Measurements from ENCODE around the gene PIK3IP1. TPM values are rescaled to one million over a fixed set of nuclear protein-coding genes. Genes with fewer than 3 reads are reported as not detected.
"Not testable (repeated sequence)": the region's sequence is repeated elsewhere in the genome, so short reads cannot be mapped to it uniquely, and the experiment has no call there.

PIK3IP1 gene
- total and polyA plus RNA-seq, 2 experiments from 2014 or later = 22.2 to 22.4 TPM

GRCh38 chr22:31241200-31241599 is 51.1 kb downstream of the PIK3IP1 start:
- DNase-seq (ENCODE audit: low spot score) = peak; percentile 61
- Histone ChIP-seq H3K4me3 (no peak overlapping the region), H3K4me1 (ENCODE audit: insufficient read depth) (peaks cover 51% of the 10 kb centered on the region), H3K36me3 (replicated peaks; ENCODE audit: insufficient read depth, low read depth) (no peaks in the 10 kb centered on the region), H3K4me2 (peak overlapping the region; percentile 30), H3K27ac (peak overlapping the region; percentile 80), H3K9me3 (ENCODE audit: low read depth) (no peaks in the 10 kb centered on the region), H4K20me1 (ENCODE audit: insufficient read depth, poor library complexity, severe bottlenecking) (no peaks in the 10 kb centered on the region), H2AFZ (no peak overlapping the region), H3K79me2 (peaks cover 9% of the 10 kb centered on the region), H3K27me3 (no peaks in the 10 kb centered on the region), H3K9me2 (replicated peaks; ENCODE audit: insufficient read depth) (no peaks in the 10 kb centered on the region)
- TF ChIP-seq EZH2 (IDR thresholded peaks at IDR 0.05; ENCODE audit: borderline replicate concordance) (no peak), EZH2phosphoT487 (IDR thresholded peaks at IDR 0.05; ENCODE audit: low read depth, severe bottlenecking, unreplicated experiment) (no peak)
- TF ChIP-seq, protein P1, sequence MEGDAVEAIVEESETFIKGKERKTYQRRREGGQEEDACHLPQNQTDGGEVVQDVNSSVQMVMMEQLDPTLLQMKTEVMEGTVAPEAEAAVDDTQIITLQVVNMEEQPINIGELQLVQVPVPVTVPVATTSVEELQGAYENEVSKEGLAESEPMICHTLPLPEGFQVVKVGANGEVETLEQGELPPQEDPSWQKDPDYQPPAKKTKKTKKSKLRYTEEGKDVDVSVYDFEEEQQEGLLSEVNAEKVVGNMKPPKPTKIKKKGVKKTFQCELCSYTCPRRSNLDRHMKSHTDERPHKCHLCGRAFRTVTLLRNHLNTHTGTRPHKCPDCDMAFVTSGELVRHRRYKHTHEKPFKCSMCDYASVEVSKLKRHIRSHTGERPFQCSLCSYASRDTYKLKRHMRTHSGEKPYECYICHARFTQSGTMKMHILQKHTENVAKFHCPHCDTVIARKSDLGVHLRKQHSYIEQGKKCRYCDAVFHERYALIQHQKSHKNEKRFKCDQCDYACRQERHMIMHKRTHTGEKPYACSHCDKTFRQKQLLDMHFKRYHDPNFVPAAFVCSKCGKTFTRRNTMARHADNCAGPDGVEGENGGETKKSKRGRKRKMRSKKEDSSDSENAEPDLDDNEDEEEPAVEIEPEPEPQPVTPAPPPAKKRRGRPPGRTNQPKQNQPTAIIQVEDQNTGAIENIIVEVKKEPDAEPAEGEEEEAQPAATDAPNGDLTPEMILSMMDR (IDR thresholded peaks at IDR 0.05; ENCODE audit: poor library complexity) = no peak
- whole genome bisulfite sequencing (ENCODE audit: low lambda C conversion rate, missing lambda C conversion rate) = 29% methylated on average over 1 of the region's 1 CpG

GRCh38 chr22:31239771-31240370 is 52.4 kb downstream of the PIK3IP1 start:
- Histone ChIP-seq H3K79me2 (peaks cover 10% of the 10 kb centered on the region), H3K27me3 (no peaks in the 10 kb centered on the region), H3K4me3 (no peak overlapping the region), H3K36me3 (replicated peaks; ENCODE audit: insufficient read depth, low read depth) (no peaks in the 10 kb centered on the region), H4K20me1 (ENCODE audit: insufficient read depth, poor library complexity, severe bottlenecking) (no peaks in the 10 kb centered on the region), H3K4me1 (ENCODE audit: insufficient read depth) (peaks cover 51% of the 10 kb centered on the region), H3K9me2 (replicated peaks; ENCODE audit: insufficient read depth) (no peaks in the 10 kb centered on the region), H3K27ac (peak overlapping the region; percentile 80), H3K4me2 (peak overlapping the region; percentile 58), H3K9me3 (ENCODE audit: low read depth) (no peaks in the 10 kb centered on the region), H2AFZ (no peak overlapping the region)
- no peak for DNase-seq (ENCODE audit: low spot score)
- WGBS (ENCODE audit: low lambda C conversion rate, missing lambda C conversion rate) = 30% methylated on average over 6 of the region's 6 CpGs
- TF ChIP-seq EZH2 (IDR thresholded peaks at IDR 0.05; ENCODE audit: borderline replicate concordance) (no peak), EZH2phosphoT487 (IDR thresholded peaks at IDR 0.05; ENCODE audit: low read depth, severe bottlenecking, unreplicated experiment) (no peak)
- TF ChIP-seq, protein P1 (IDR thresholded peaks at IDR 0.05; ENCODE audit: poor library complexity) = no peak

- H3K4me1 ChIP-seq (ENCODE audit: insufficient read depth) = peaks cover 33% of the 10 kb centered on the region
- no peaks in the 10 kb centered on the region for H4K20me1 ChIP-seq (ENCODE audit: insufficient read depth, poor library complexity, severe bottlenecking)
- no peaks in the 10 kb centered on the region for H3K9me2 ChIP-seq (replicated peaks; ENCODE audit: insufficient read depth)
- WGBS (ENCODE audit: low lambda C conversion rate, missing lambda C conversion rate) = 92% methylated on average over 1 of the region's 1 CpG
- DNase-seq (ENCODE audit: low spot score) = no peak
- no peak overlapping the region for H3K27ac ChIP-seq
- H3K27me3 ChIP-seq = no peaks in the 10 kb centered on the region
- no peaks in the 10 kb centered on the region for H3K9me3 ChIP-seq (ENCODE audit: low read depth)
- TF ChIP-seq EZH2phosphoT487 (IDR thresholded peaks at IDR 0.05; ENCODE audit: low read depth, severe bottlenecking, unreplicated experiment) = no peak
- TF ChIP-seq, protein P1 (IDR thresholded peaks at IDR 0.05; ENCODE audit: poor library complexity) = no peak
- no peak for TF ChIP-seq EZH2 (IDR thresholded peaks at IDR 0.05; ENCODE audit: borderline replicate concordance)
- H3K4me3 ChIP-seq = no peak overlapping the region
- H3K36me3 ChIP-seq (replicated peaks; ENCODE audit: insufficient read depth, low read depth) = no peaks in the 10 kb centered on the region
- no peak overlapping the region for H3K4me2 ChIP-seq
- H3K79me2 ChIP-seq = peaks cover 14% of the 10 kb centered on the region
- no peak overlapping the region for H2AFZ ChIP-seq
Observed at GRCh38 chr22:31238057-31238456, 54.2 kb downstream of the PIK3IP1 start.

DNA sequence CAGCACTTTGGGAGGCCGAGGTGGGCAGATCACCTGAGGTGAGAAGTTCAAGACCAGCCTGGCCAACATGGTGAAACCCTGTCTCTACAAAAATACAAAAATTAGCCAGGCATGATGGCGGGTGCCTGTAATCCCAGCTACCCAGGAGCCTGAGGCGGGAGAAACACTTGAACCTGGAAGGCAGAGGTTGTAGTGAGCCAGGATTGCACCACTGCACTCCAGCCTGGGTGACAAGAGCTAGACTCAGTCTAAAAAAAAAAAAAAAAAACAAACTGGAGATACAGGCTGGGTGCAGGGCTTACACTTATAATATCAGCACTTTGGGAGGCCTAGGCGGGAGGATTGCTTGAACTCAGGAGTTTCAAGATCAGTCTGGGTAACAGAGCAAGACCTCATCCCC is 56.2 kb downstream of the PIK3IP1 start:
- H3K9me2 ChIP-seq (replicated peaks; ENCODE audit: insufficient read depth); H3K36me3 ChIP-seq (replicated peaks; ENCODE audit: insufficient read depth, low read depth); H3K9me3 ChIP-seq (ENCODE audit: low read depth); H4K20me1 ChIP-seq (ENCODE audit: insufficient read depth, poor library complexity, severe bottlenecking); DNase-seq (ENCODE audit: low spot score); H3K4me2 ChIP-seq; H3K4me3 ChIP-seq; H3K27me3 ChIP-seq; H2AFZ ChIP-seq; H3K27ac ChIP-seq: not testable (repeated sequence)
- WGBS (ENCODE audit: low lambda C conversion rate, missing lambda C conversion rate) = 99% methylated on average over 4 of the region's 4 CpGs
- Histone ChIP-seq H3K79me2 (peaks cover 20% of the 10 kb centered on the region), H3K4me1 (ENCODE audit: insufficient read depth) (peaks cover 19% of the 10 kb centered on the region)

Data from hepatocyte (in vitro differentiated cells).